HEK293T (cell line): Measurements from ENCODE around the gene ACSL6.

ENCODE experiments used
- ARNT ChIP-seq: fragments of 450-650 bp; IDR thresholded peaks from 2 replicates; pipeline ENCODE4 v1.6.1; 2017; ENCODE audit warnings: mild to moderate bottlenecking
- BHLHE40 ChIP-seq: fragments of 450-650 bp; IDR thresholded peaks from 2 replicates; pipeline ENCODE4 v1.6.1; 2016; ENCODE audit warnings: mild to moderate bottlenecking, moderate library complexity, borderline replicate concordance
- CTBP1 ChIP-seq: fragments of 450-650 bp; IDR thresholded peaks from 2 replicates; pipeline ENCODE4 v1.6.1; 2016; ENCODE audit warnings: borderline replicate concordance
- FOXK2 ChIP-seq: fragments of 450-650 bp; IDR thresholded peaks from 2 replicates; pipeline ENCODE4 v1.6.1; 2016; ENCODE audit warnings: mild to moderate bottlenecking
- FOXM1 ChIP-seq: fragments of 450-650 bp; IDR thresholded peaks from 2 replicates; pipeline ENCODE4 v1.6.1; 2017; ENCODE audit warnings: mild to moderate bottlenecking, borderline replicate concordance
- HDGF ChIP-seq: fragments of 450-650 bp; IDR thresholded peaks from 2 replicates; pipeline ENCODE4 v1.6.1; 2017; ENCODE audit warnings: antibody characterized with exemption, borderline replicate concordance
- L3MBTL2 ChIP-seq: fragments of 450-650 bp; conservative IDR thresholded peaks from 2 replicates; pipeline ENCODE4 v1.6.1; 2016; ENCODE audit warnings: mild to moderate bottlenecking
- NFRKB ChIP-seq: fragments of 450-650 bp; IDR thresholded peaks from 2 replicates; pipeline ENCODE4 v1.6.1; 2016; ENCODE audit warnings: mild to moderate bottlenecking, moderate library complexity
- SUZ12 ChIP-seq: fragments of 450-650 bp; IDR thresholded peaks from 2 replicates; pipeline ENCODE4 v1.6.1; 2016; ENCODE audit warnings: mild to moderate bottlenecking
- TARDBP ChIP-seq: fragments of 450-650 bp; IDR thresholded peaks from 2 replicates; pipeline ENCODE4 v1.6.1; 2016
- ZNF384 ChIP-seq: fragments of 450-650 bp; IDR thresholded peaks from 2 replicates; pipeline ENCODE4 v1.6.1; 2016

DNA sequence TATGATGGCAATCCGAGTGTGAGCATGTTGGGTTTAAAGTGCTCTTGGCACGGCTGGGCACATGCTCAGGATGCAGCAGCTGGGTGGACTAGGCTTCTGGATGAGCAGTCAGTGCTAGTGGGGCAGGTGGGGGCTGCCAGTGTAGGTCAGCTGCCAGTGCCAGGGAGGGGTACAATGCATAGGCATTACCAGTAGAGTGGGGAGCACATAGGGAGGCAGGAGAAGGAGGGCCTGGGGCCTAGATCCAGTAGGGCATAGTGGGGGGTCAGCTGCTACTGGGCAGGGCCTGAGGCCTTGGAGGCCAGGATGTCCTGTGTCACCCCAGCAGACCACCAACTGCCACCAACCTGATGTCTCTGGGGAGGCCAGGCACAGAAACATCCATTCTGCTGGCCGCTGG is 24.2 kb downstream of the ACSL6 start:
- TF ChIP-seq TARDBP: no peak
- no peak for TF ChIP-seq FOXM1
- TF ChIP-seq CTBP1: no peak
- TF ChIP-seq HDGF: no peak
- TF ChIP-seq BHLHE40: no peak
- TF ChIP-seq FOXK2: no peak
- no peak for TF ChIP-seq L3MBTL2
- TF ChIP-seq NFRKB: no peak
- no peak for TF ChIP-seq SUZ12
- no peak for TF ChIP-seq ZNF384
- no peak for TF ChIP-seq ARNT
